Stimulated activated naive CD4-positive, alpha-beta T cell treated with Interleukin-2 at 50 U/mL for 16 hours (primary cell): ENCODE measurements around the gene RNF31.
A peak's percentile ranks its signal among the peaks of the same experiment; 100 is the strongest.

Experiments
- DNase-seq: peaks from one replicate; lab custom pipeline; 2025; lab: John Stamatoyannopoulos, UW

The RNF31 gene

GRCh38 chr14:24159777-24160498 lies 12.6 kb downstream of the RNF31 start:
- no peak for DNase-seq

- no peak for DNase-seq
Measured at GRCh38 chr14:24160499-24160849, 13.2 kb downstream of the RNF31 start.

- peak; percentile 93 for DNase-seq
Measured at GRCh38 chr14:24160850-24161804, 13.8 kb downstream of the RNF31 start, which contains the start of gene IRF9. Gene IRF9 (plus strand): TSS chr14:24161265. CDS start chr14:24162145, 880 bp downstream.

- peak; percentile 25 for DNase-seq
Measured at GRCh38 chr14:24162093-24162492, 14.8 kb downstream of the RNF31 start.

GRCh38 chr14:24164518-24164991 lies 17.3 kb downstream of the RNF31 start:
- DNase-seq = no peak

- DNase-seq = no peak
Measured at GRCh38 chr14:24165785-24166184, 18.5 kb downstream of the RNF31 start.

GRCh38 chr14:24167469-24168114 lies 20.3 kb downstream of the RNF31 start:
- no peak for DNase-seq

GRCh38 chr14:24171422-24172260 lies 24.3 kb downstream of the RNF31 start, which contains the start of gene REC8:
Gene REC8 (plus strand): TSS chr14:24172080. CDS start chr14:24172553, 473 bp downstream.
- peak; percentile 66 for DNase-seq

GRCh38 chr14:24172261-24172860 lies 25.1 kb downstream of the RNF31 start:
- no peak for DNase-seq

- DNase-seq = no peak
Measured at GRCh38 chr14:24172871-24173281, 25.6 kb downstream of the RNF31 start.

GRCh38 chr14:24176599-24176998 lies 29.3 kb downstream of the RNF31 start:
- no peak for DNase-seq

- DNase-seq = no peak
Measured at GRCh38 chr14:24177041-24177825, 29.9 kb downstream of the RNF31 start.

GRCh38 chr14:24177891-24178290 lies 30.6 kb downstream of the RNF31 start:
- no peak for DNase-seq

- DNase-seq = no peak
Measured at GRCh38 chr14:24178399-24179178, 31.3 kb downstream of the RNF31 start.

GRCh38 chr14:24179294-24179960 lies 32.1 kb downstream of the RNF31 start:
- no peak for DNase-seq

GRCh38 chr14:24179961-24180796 lies 32.9 kb downstream of the RNF31 start:
- DNase-seq = no peak

- no peak for DNase-seq
Measured at GRCh38 chr14:24181371-24182077, 34.2 kb downstream of the RNF31 start.
